Testis (tissue), 2 donors: ENCODE data around the gene MEGF11.

Experiments used
- POLR2A ChIP-seq: fragments of 450-650 bp; IDR thresholded peaks from one replicate; pipeline ENCODE4 v1.6.1; 2017; ENCODE audit warnings: antibody characterized with exemption, mild to moderate bottlenecking, moderate library complexity
- TF ChIP-seq, protein P1 (sequence below), 3 experiments: fragments of 450-650 bp in 2 of 3; fragments of 200-600 bp in 1 of 3; sonication (generic) in 1 of 3; IDR thresholded peaks; one replicate each; pipeline ENCODE4 v1.5.1; 2016 to 2019; ENCODE audit warnings: antibody characterized with exemption in 3 of 3, mild to moderate bottlenecking in 2 of 3, moderate library complexity in 1 of 3

DNA sequence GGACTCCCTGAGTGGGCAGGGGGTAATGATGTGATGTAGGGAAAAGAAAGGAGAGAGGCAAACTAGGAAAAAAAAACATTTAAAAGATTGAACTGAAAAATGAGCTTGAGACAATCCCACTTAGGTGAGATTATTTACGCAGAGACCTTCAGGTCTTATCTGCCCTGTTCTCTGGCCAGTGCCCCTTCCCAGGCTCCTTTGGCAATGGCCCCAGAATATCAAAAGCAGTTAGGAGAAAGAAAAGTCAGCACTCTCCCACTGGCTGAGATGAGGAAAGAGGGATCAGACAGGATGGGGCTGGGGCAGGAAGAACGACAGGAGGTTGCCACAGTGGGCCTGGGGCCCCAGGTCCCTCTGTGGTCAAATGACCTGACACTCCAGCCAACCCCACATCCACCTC, 105.4 kb downstream of the MEGF11 start:
- TF ChIP-seq, protein P1, sequence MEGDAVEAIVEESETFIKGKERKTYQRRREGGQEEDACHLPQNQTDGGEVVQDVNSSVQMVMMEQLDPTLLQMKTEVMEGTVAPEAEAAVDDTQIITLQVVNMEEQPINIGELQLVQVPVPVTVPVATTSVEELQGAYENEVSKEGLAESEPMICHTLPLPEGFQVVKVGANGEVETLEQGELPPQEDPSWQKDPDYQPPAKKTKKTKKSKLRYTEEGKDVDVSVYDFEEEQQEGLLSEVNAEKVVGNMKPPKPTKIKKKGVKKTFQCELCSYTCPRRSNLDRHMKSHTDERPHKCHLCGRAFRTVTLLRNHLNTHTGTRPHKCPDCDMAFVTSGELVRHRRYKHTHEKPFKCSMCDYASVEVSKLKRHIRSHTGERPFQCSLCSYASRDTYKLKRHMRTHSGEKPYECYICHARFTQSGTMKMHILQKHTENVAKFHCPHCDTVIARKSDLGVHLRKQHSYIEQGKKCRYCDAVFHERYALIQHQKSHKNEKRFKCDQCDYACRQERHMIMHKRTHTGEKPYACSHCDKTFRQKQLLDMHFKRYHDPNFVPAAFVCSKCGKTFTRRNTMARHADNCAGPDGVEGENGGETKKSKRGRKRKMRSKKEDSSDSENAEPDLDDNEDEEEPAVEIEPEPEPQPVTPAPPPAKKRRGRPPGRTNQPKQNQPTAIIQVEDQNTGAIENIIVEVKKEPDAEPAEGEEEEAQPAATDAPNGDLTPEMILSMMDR (IDR thresholded peaks at IDR 0.05): no peak
- TF ChIP-seq POLR2A: no peak
